Endothelial cell of hepatic sinusoid (primary cell): ENCODE data around the gene MSI2.

ENCODE experiments used
- in situ Hi-C: cut with HindIII; loops from 2 replicates; pipeline ENCODE4 v1.10.0; 2017; ENCODE audit warnings: low sequenced_read_pairs

Gene MSI2

DNA sequence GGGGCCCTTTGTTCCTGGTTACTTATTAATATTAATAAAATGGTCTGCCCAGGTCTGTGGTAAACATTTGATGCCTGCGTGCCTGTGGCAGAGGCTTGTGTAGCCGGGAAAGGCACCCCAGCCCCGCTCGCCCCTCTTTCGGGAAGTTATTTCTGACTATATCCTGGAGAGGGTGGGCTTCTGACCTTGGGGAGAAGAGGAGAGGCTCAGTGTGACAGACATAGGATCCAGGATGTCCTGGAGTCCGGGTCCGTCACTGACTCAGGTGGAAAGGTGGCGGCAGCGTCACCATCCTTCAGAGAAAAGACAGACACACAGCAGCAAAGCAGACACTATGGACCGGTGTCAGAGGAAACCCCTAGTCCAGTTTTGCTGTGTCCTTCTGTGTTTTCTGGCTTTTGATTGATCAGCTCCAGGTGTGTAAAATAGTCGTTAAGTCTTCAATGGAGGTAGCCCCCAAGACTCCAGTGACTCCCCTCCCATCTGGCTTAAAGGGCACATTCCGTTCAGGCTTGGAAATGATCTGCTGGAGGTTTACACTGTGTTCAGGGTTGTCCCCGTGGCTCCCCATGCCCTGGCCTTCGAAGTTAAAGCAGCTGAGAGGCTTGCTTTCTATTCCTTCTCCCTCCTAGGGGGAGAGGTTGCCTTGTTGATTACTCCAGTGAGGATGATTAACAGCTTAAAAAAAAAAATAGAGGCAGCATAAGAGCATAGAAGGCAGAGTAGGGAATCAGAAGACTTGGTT, 407.2 kb downstream of the MSI2 start:
- in situ Hi-C loops: no loop called here

DNA sequence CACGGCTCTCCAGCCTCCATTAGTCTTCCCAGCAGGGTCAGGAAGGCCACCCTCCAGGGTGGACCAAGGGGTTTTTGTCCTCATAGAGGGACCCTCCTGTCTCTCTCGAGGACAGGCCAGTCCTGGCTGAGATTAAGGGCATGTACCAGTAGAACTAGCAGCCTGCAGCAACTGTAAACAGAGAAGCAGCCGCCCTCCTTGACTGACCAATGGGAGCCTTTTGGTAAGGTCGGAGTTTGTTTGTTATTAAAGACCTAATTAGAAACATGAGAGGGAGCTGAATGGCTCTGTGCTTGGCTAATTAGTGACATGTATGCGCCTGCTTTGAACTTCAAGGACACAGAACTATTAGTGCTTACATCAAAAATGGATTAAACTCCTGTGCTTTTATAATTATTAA, 408.8 kb downstream of the MSI2 start:
- in situ Hi-C loops: no loop called here

DNA sequence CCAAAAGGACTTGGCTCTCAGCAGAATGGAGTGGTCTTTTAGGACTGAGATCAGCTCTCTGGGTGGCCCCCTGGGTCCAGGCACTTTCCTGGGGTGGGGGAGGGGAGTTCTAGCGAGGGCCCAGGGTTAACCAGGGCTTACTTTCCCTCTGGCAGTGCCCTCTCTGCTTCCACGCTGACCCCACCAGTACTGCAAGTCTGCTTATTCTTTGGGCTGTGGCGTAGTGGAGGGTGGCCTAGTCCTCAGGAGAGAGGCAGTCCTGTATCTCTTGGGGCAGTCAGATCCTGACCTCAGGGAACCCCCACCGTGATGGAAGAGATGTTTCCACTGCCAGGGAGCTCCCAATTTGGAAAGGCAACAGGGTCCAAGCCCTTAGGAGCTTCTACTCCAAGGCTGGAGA, 409.4 kb downstream of the MSI2 start:
- in situ Hi-C loops: no loop called here

- in situ Hi-C loops: no loop called here
Observed at GRCh38 chr17:57666201-57666870, 410.0 kb downstream of the MSI2 start.

DNA sequence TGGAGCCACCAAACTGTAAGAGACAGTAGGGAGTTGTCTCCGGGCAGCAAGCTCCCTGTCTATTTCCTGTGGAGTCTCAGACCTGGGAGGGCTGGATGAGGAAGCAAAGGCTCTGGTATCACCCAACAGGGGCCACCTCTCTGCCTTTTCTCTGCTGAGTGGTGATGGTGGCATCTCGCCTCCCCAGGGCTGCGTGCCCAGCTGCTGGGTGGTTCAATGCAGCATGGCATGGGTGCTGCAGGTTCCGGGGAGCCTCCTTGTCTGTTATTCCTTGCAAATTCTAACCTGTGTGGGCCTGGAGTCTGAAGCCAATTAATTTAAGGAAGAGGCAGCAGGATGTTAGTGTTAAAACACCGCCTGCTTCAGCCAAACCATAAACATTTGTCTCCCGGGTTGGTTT, 410.6 kb downstream of the MSI2 start:
- in situ Hi-C loops: no loop called here

- in situ Hi-C loops: no loop called here
Observed at GRCh38 chr17:57667461-57667923, 411.2 kb downstream of the MSI2 start.

- in situ Hi-C loops: no loop called here
Observed at GRCh38 chr17:57668332-57668731, 412.0 kb downstream of the MSI2 start.

DNA sequence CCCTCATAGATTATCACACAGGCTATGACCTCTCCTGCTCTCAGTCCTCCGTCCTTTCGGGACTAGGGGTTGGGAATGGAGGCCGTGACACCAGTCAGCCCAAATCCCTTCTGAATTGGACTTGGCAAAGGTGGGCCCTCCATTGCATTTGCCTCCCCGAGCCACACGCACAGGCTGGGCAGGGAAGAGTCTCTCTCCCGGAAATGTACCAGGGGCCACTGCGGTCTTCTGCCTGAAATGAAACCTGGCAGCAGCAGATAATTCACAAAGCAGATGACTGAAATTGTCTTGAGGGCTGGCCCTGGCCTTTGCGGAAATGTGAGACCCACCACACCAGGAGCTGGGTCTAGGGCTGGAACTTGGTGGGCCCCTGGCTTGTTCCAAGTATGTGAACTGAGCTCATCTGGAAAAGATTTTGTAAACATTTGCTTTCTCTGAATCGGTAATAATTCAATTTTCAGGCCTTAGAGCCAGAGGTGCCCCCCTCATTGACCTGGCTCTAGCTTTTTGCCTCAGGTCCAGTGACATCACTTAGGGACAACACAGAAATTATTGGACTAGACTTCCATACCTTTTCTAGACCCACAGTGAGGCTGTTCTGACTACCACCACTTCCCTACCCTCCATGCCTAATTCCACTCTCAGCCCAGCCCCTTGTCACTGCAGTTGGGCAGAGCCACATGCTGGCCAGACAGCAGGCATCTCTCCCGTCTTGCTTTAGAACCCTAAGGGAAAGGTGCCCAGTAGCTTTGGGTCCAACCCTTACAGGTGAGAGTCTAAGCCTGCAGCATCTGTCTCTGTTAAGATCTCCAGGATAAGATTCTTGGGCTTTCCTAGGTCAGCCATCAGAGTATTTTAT, 413.6 kb downstream of the MSI2 start:
- in situ Hi-C loops: loop anchor here (5.0 kb wide), 3 partner anchors 52 to 82 kb away; no protein-coding TSS in a partner anchor

DNA sequence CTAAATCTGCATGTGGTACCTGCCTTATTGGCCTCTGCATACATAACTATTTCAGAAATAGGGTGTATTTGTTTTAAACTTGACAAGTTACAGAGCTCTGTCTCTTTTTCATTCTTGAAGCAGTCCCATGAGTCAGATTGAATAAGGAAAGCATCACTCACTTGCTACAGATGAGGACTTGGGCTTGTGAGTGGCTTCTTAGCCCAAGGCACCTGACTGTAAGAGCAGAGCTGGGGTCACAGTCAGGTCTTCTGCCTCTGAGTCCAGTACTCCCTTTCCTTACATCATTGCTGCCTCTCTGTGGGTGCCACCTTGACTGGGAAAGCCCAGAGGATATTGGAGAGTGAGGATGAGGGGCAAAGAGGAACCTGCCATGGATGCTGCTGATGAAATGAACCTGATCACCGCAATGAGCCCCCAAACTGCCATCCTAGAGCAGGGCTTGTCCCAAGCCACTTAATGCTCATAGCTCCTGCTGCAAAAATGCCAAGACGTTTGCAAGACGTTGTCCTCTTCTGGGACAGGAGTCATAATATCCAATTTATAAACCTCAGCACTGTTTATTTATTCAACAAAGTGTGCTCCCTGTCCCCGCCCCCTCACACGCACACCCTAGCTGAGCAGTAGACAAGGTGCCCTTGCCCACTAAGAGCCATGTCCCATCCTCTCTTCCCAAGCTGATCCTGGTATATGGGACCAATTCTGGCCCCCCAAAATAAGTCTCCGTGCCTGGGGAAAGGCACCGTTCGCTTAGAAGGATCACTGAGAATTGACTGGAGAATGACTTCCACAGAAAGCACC, 414.6 kb downstream of the MSI2 start:
- in situ Hi-C loops: loop anchor here (5.0 kb wide), 3 partner anchors 51 to 81 kb away; no protein-coding TSS in a partner anchor

DNA sequence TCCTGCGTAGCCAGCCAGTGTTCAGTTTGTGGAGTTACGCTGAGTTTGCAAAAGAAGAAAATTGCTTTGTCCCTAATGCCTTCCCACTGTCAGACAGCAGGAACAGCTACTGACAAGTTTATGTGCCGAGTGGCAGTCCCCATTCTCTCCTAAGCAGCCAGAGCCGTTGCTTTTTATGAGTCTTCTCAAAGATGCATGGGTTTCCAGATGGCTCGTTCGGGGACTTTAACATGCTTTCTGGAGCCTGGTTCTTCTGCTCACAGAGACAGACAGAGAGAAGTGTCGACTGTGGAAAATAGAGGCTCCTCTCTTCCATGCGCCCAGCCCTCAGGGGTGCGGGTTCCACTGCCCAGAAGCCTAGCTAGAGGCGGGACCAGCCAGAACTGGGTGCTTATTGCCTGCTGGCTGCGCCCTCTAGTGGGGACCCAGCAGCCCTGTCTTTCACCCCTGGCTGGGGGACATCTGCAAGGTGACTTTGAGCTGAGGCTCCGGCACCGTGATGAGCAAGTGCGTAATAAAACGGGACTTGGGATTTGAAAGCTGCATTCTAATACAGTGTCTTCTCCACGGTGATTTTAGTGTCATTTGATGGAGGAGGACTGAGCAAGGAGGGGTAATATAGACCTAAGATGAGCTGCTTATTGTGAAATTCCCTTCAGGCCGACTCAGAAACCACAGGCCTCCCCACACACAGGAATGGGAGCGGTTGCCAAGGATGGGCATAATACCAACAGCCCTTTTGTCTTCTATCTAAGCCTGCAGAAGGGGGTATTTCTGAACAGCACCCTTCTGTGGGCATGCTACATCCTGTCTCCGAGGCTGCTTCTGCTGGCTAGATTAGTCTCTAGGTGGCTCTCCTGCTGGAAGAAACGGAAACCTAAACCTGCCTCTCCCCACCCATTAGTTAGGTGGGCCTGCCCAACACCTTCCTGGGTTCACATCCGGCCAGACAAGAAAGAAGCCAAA, 415.6 kb downstream of the MSI2 start:
- in situ Hi-C loops: loop anchor here (5.0 kb wide), 3 partner anchors 50 to 80 kb away; no protein-coding TSS in a partner anchor

- in situ Hi-C loops: loop anchor here (5.0 kb wide), 3 partner anchors 49 to 79 kb away; no protein-coding TSS in a partner anchor
Observed at GRCh38 chr17:57672971-57673370, 416.6 kb downstream of the MSI2 start.

GRCh38 chr17:57674894-57675293, 418.6 kb downstream of the MSI2 start:
- in situ Hi-C loops: loop anchor here (5.0 kb wide), 3 partner anchors 47 to 78 kb away; no protein-coding TSS in a partner anchor

DNA sequence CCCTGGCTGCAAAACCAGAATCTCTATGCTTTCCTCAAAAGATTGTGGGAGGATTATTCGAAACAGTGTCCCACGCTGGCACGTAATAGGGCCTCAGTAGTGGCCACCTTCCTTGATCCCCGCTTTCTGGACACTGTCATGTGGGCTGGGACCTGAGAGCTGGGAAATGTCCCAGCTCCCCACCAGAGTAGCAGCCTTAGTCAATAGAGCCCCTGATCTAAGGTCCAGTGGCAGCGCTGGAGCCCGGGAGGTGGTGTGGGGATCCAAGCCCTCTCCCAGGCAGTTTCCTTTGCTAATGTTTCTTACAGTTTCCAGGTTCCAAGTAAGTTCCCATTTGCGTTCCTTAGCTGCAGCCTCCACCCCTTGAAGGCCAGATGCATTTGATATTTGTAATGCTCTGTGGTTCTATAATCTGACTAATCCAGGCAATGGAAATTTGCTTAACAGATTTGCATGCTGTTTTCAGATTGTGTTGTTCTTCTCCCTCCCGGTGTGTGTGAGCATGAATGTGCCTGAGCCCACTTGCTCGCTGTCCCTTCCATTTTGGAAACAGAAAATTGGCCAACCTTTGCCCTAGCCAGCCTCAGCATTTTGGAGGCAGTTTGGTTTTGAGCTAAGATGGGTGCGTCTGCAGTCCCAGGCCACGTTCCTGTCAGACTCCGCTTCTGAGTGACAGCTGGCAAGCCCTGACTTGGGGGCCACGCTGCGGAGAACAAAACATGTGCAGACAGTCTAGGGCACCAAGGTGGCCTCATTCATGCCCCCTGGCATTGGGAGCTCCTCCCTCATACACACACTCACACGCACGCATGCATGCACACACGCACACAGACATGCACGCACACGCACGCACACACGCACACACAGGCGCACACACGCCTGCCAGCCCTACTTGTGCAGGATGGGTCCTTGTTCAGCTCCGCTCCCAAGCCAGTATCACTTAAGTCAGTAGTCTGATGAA, 419.4 kb downstream of the MSI2 start:
- in situ Hi-C loops: no loop called here

DNA sequence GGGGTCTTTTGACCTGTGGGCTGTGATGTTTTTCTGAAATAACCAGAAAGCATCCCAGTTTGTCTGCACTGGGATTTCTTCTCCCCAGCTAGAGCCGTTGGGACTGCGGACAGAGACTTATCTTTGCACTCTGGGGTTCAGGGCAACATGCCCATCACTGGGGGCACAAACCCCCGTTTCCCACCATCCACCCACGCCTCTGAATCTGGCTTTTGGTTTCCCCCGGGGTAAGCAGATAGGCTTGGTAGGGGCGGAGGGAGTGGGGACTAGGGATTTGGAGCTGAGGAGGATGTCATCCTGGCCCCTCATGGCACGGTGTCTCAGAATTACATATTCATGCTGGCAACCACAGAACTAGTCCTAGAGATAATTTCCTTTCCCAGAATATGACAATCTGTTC, 420.2 kb downstream of the MSI2 start:
- in situ Hi-C loops: no loop called here

GRCh38 chr17:57677301-57677700, 421.0 kb downstream of the MSI2 start:
- in situ Hi-C loops: no loop called here

DNA sequence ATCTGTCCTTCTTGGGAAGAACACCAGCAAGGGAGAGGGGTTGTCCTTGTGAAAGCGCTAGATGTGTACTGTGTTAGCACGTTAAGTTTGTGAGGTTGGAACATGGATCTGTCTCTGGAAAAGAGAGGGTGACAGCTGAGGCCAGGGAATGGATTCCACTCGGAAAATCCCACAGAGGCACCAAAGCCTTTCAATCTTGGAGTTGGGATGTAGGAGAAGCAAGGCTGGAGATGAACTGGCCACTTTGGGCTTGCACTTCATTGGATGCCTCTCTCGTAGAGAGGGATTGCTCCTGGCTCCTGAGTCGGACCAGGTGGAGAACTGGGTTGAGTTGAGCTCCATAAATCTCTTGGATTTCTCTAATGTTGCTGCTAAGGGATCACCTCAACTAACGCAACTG, 421.5 kb downstream of the MSI2 start:
- in situ Hi-C loops: no loop called here

DNA sequence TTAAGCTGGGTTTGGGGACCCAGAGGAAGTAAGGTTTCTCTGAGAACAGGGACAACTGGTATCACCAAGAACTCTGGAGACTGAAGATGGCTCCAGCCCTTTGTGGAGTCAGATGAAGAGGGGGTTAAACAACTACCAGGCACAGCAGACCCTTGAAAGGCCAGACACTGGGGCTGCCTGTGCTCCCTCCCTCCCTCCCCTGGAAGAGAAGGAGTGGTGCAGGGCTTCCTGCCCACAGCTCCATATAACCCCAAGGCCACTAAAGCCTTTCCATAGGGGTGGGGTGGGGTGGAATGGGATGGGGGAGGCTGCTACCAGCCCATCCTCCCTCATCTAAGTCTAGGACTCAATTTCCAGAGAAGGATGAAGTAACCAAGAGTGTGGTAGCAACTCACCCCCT, 422.1 kb downstream of the MSI2 start:
- in situ Hi-C loops: no loop called here

DNA sequence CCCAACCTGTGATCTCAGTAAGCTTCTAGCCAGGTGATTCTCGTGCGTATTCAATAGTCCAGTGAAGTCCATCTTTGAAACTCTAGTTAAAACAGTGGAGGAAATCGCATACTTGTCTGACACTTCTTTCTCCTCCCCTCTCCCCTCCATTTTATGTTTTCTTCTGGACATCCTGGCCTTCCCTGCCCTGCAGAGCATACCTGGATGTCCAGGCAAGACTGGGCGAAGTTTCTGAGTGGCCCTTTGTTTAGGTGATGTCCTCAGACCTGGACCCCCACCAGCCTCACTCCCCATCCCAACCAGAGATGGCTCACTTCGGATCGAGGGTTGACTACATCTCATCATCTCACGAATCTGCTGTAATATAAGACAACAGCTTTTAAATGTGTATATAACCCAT, 423.0 kb downstream of the MSI2 start:
- in situ Hi-C loops: no loop called here
